PFSK-1 (cell line): ENCODE data around the gene TEX2.

Experiments used
- FOXP2 ChIP-seq: optimal IDR thresholded peaks from 2 replicates; pipeline ENCODE3; 2011; ENCODE audit warnings: borderline replicate concordance, control low read depth, inconsistent platforms; ENCODE audit not compliant: insufficient read depth; ENCODE audit errors: extremely low read length, extremely low read depth
- POLR2AphosphoS5 ChIP-seq: IDR thresholded peaks from 2 replicates; pipeline ENCODE4 v1.6.1; 2012; ENCODE audit warnings: low read depth, mild to moderate bottlenecking, control low read depth, low read length, moderate library complexity
- REST ChIP-seq, 2 experiments: IDR thresholded peaks; 2 replicates each; pipeline versions ENCODE4 v1.6.1 to v1.8.0; 2011 to 2012; ENCODE audit warnings: low read depth in 2 of 2, low read length in 2 of 2, control low read depth in 1 of 2, inconsistent platforms in 1 of 2, mild to moderate bottlenecking in 1 of 2, moderate library complexity in 1 of 2; ENCODE audit not compliant: insufficient read depth in 1 of 2
- SIN3A ChIP-seq: IDR thresholded peaks from 2 replicates; pipeline ENCODE4 v1.6.1; 2012; ENCODE audit warnings: mild to moderate bottlenecking, low read length, moderate library complexity, borderline replicate concordance; ENCODE audit not compliant: insufficient read depth
- TAF1 ChIP-seq: IDR thresholded peaks from 2 replicates; pipeline ENCODE4 v1.6.1; 2012; ENCODE audit warnings: low read length, control low read depth, borderline replicate concordance; ENCODE audit not compliant: insufficient read depth

TEX2 gene

DNA sequence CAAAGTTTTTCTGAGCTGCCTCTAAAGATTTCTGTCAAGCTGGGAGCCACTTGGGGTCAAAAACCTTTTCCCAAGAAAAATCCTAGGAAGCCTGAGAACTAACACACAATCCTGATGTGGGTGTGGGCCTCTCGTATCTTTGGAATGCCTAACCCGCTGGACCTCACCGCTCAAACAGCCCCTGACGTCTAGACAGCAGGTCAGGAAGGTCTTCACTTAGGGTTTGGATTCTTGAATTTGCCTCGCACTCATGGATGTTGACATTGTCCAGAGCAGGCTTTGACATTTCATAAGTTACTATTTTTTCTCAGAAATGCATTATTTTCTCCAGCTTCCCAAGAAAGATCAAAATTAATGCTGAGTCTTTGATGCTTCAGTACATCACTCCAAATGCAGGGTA, 18.9 kb downstream of the TEX2 start:
- TF ChIP-seq TAF1: no peak
- no peak for TF ChIP-seq FOXP2
- no peak for TF ChIP-seq SIN3A
- TF ChIP-seq POLR2AphosphoS5: no peak
- TF ChIP-seq REST (IDR thresholded peaks at IDR 0.05; ENCODE audit: insufficient read depth in 1 of 2, low read depth in 2 of 2, low read length in 2 of 2): no peak

DNA sequence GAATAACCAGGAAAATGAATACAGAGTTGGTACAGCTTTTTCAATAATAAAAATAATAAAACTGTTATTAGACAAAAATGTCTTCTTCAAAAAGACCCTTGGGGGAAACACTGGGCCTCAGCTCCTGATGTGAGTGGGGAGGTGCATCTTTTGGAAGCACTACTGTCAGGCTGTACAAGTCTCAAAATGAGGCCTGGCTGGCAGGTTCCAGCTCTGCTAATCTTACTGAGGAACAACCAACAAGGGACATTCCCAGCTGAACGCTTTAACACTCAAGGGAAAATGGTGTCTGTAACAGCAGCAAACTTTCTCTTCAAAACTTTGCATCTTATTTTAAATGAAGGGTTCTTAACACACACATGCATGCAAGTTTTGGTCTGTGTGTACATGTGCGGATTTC, 19.7 kb downstream of the TEX2 start:
- TF ChIP-seq POLR2AphosphoS5: no peak
- TF ChIP-seq FOXP2: no peak
- no peak for TF ChIP-seq TAF1
- TF ChIP-seq SIN3A: no peak
- no peak for TF ChIP-seq REST (IDR thresholded peaks at IDR 0.05; ENCODE audit: insufficient read depth in 1 of 2, low read depth in 2 of 2, low read length in 2 of 2)

GRCh38 chr17:64242633-64243032, 20.4 kb downstream of the TEX2 start:
- TF ChIP-seq POLR2AphosphoS5 (no peak), FOXP2 (no peak), REST (IDR thresholded peaks at IDR 0.05; ENCODE audit: insufficient read depth in 1 of 2, low read depth in 2 of 2, low read length in 2 of 2) (no peak), SIN3A (no peak), TAF1 (no peak)

- no peak for TF ChIP-seq TAF1
- no peak for TF ChIP-seq POLR2AphosphoS5
- TF ChIP-seq FOXP2: no peak
- TF ChIP-seq SIN3A: no peak
- TF ChIP-seq REST (IDR thresholded peaks at IDR 0.05; ENCODE audit: insufficient read depth in 1 of 2, low read depth in 2 of 2, low read length in 2 of 2): no peak
Measured at GRCh38 chr17:64240741-64241347, 22.2 kb downstream of the TEX2 start.
